Urinary bladder (tissue), 4 donors: Measurements from ENCODE around the gene WDR18. TPM values are rescaled to one million over a fixed set of nuclear protein-coding genes. Genes with fewer than 3 reads are reported as not detected.

Source experiments
- DNase-seq: peaks from one replicate; pipeline ENCODE4 v3.0.0-alpha.2; 2015; ENCODE audit errors: extremely low spot score
- H3K27ac ChIP-seq: one replicate; pipeline ENCODE4 v1.5.1; 2013; ENCODE audit warnings: low read depth, mild to moderate bottlenecking, moderate library complexity
- H3K36me3 ChIP-seq: one replicate; pipeline ENCODE4 v1.6.1; 2013; ENCODE audit warnings: mild to moderate bottlenecking, moderate library complexity; ENCODE audit not compliant: insufficient read depth
- H3K4me1 ChIP-seq: one replicate; pipeline ENCODE4 v1.6.1; 2013; ENCODE audit warnings: mild to moderate bottlenecking, moderate library complexity; ENCODE audit not compliant: insufficient read depth
- H3K4me3 ChIP-seq: one replicate; pipeline ENCODE4 v1.5.1; 2013; ENCODE audit warnings: low read depth, low read length
- WGBS: extraction: QIAGEN DNeasy Blood & Tissue Kit; methylation state at CpG from one replicate; pipeline ENCODE4 v1.1.7; 2013; 5-methylcytosine and 5-hydroxymethylcytosine counted together
- polyA plus RNA-seq: library from polyadenylated mRNA; stranded (reverse); fragments of 200-250 nt; gene quantifications from one replicate; pipeline ENCODE4 v1.2.3, GENCODE V29; 2013
- total RNA-seq: library from RNA; depleted of rRNA; stranded (reverse); fragments of >200 nt; gene quantifications from one replicate; pipeline ENCODE4 v1.2.3, GENCODE V29; 2014
- donor health status: healthy with polysubstance abuse.
- donor health status: healthy.

The WDR18 gene
- total and polyA plus RNA-seq, 2 donors = 23.3 to 36.6 TPM

- DNase-seq = no peak
- no peaks in the 10 kb centered on the region for H3K4me1 ChIP-seq
- no peak overlapping the region for H3K4me3 ChIP-seq
- H3K36me3 ChIP-seq = no peaks in the 10 kb centered on the region
- WGBS = 97% methylated on average over 19 of the region's 19 CpGs
- no peak overlapping the region for H3K27ac ChIP-seq
Observed at GRCh38 chr19:964761-965694, 19.1 kb upstream of the WDR18 start.

- H3K4me3 ChIP-seq = no peak overlapping the region
- no peak for DNase-seq
- no peaks in the 10 kb centered on the region for H3K36me3 ChIP-seq
- no peak overlapping the region for H3K27ac ChIP-seq
- H3K4me1 ChIP-seq = no peaks in the 10 kb centered on the region
- WGBS = 93% methylated on average over 17 of the region's 17 CpGs
Observed at GRCh38 chr19:966485-967088, 17.6 kb upstream of the WDR18 start.

GRCh38 chr19:970695-971094 is 13.4 kb upstream of the WDR18 start:
- Histone ChIP-seq H3K4me1 (no peaks in the 10 kb centered on the region), H3K4me3 (no peak overlapping the region), H3K36me3 (no peaks in the 10 kb centered on the region), H3K27ac (no peak overlapping the region)
- DNase-seq = no peak
- WGBS = 95% methylated on average over 14 of the region's 14 CpGs

- Histone ChIP-seq H3K4me1 (no peaks in the 10 kb centered on the region), H3K36me3 (no peaks in the 10 kb centered on the region), H3K27ac (no peak overlapping the region), H3K4me3 (no peak overlapping the region)
- DNase-seq = no peak
- WGBS = 96% methylated on average over 24 of the region's 24 CpGs
Observed at GRCh38 chr19:971795-972194, 12.3 kb upstream of the WDR18 start.

- no peak for DNase-seq
- Histone ChIP-seq H3K36me3 (no peaks in the 10 kb centered on the region), H3K4me1 (no peaks in the 10 kb centered on the region), H3K4me3 (no peak overlapping the region), H3K27ac (no peak overlapping the region)
- WGBS = 98% methylated on average over 6 of the region's 6 CpGs
Observed at GRCh38 chr19:972281-972680, 11.9 kb upstream of the WDR18 start.

GRCh38 chr19:973726-974563 is 10.2 kb upstream of the WDR18 start:
- H3K36me3 ChIP-seq = no peaks in the 10 kb centered on the region
- no peak for DNase-seq
- H3K4me3 ChIP-seq = no peak overlapping the region
- 81% methylated on average over 29 of the region's 29 CpGs for WGBS
- H3K27ac ChIP-seq = no peak overlapping the region
- no peaks in the 10 kb centered on the region for H3K4me1 ChIP-seq

GRCh38 chr19:974564-975257 is 9.4 kb upstream of the WDR18 start:
- no peak for DNase-seq
- no peak overlapping the region for H3K27ac ChIP-seq
- H3K36me3 ChIP-seq = no peaks in the 10 kb centered on the region
- no peak overlapping the region for H3K4me3 ChIP-seq
- WGBS = 77% methylated on average over 37 of the region's 37 CpGs
- H3K4me1 ChIP-seq = no peaks in the 10 kb centered on the region

GRCh38 chr19:976476-976875 is 7.7 kb upstream of the WDR18 start:
- DNase-seq = no peak
- H3K36me3 ChIP-seq = no peaks in the 10 kb centered on the region
- WGBS = 79% methylated on average over 10 of the region's 10 CpGs
- H3K4me1 ChIP-seq = no peaks in the 10 kb centered on the region
- no peak overlapping the region for H3K27ac ChIP-seq
- H3K4me3 ChIP-seq = no peak overlapping the region

- Histone ChIP-seq H3K27ac (no peak overlapping the region), H3K4me1 (no peaks in the 10 kb centered on the region), H3K4me3 (no peak overlapping the region), H3K36me3 (no peaks in the 10 kb centered on the region)
- DNase-seq = no peak
- WGBS = 86% methylated on average over 24 of the region's 24 CpGs
Observed at GRCh38 chr19:977058-977464, 7.1 kb upstream of the WDR18 start.

- 63% methylated on average over 19 of the region's 19 CpGs for WGBS
- DNase-seq = no peak
- Histone ChIP-seq H3K4me1 (no peaks in the 10 kb centered on the region), H3K36me3 (no peaks in the 10 kb centered on the region), H3K27ac (no peak overlapping the region), H3K4me3 (no peak overlapping the region)
Observed at GRCh38 chr19:979318-979741, 4.8 kb upstream of the WDR18 start.

- Histone ChIP-seq H3K27ac (no peak overlapping the region), H3K4me1 (no peaks in the 10 kb centered on the region), H3K36me3 (no peaks in the 10 kb centered on the region), H3K4me3 (no peak overlapping the region)
- DNase-seq = no peak
- WGBS = 26% methylated on average over 32 of the region's 32 CpGs
Observed at GRCh38 chr19:980133-980998, 3.8 kb upstream of the WDR18 start.

- under 1% methylated on average over 46 of the region's 46 CpGs for WGBS
- DNase-seq = no peak
- Histone ChIP-seq H3K27ac (no peak overlapping the region), H3K4me1 (no peaks in the 10 kb centered on the region), H3K4me3 (peak overlapping the region; percentile 18), H3K36me3 (no peaks in the 10 kb centered on the region)
Observed at GRCh38 chr19:982567-983170, 1.5 kb upstream of the WDR18 start.
